GM18909 (cell line): ENCODE measurements around the gene HEG1.
"Not testable (repeated sequence)": the region's sequence is repeated elsewhere in the genome, so short reads cannot be mapped to it uniquely, and the experiment has no call there.

ENCODE experiments used
- ATAC-seq: cut with Tn5 transposase; IDR thresholded peaks from one replicate; pipeline ENCODE4 v1.9.1; 2021; ENCODE audit warnings: mild to moderate bottlenecking; ENCODE audit not compliant: unreplicated experiment, poor library complexity

Gene HEG1

DNA sequence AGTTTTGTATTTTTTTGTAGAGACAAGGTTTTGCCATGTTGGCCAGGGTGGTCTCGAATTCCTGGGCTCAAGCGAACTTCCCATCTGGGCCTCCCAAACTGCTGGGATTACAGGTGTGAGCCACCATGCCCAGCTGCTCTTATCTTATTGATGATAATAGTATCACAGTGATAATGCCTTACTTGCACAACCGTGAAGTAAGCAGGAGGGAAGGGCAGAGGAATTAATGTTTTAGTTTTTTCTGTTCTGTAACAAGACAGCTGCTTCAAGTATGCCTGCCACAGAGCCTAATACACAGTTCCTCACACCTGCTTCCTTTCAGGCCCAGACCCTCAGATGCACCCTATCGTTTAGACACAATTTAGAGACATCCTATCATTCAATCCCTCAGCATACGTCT, 95.1 kb downstream of the HEG1 start:
- ATAC-seq = no peak

GRCh38 chr3:124960105-124960504, 95.7 kb downstream of the HEG1 start:
- no peak for ATAC-seq

GRCh38 chr3:124957951-124958350, 97.8 kb downstream of the HEG1 start:
- ATAC-seq = not testable (repeated sequence)

DNA sequence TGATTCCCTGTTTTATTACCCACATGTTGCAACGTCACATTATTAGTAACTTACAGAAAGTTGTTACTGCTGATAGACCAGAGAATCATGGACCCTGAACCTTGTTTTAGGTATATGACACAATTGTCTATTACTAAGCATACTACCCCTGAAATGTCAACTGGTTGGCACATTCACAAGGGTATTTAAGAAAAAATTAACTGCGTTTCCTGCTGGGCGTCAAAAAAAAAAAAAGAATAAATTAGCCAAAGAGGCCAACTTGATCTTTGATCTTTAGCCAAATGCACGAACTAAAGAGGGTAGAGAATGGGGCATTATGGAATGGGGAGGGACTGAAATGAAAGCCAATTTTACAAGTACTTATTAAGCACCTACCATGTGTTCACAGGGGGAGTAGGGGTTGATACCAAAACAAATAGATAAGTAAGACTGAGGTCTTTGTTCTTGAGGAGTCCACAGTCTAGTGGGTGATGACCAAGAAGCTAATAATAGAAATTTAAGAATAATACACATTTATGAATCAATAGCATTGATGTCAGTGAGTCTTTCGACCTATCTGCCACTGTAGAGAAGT, 103.4 kb downstream of the HEG1 start:
- no peak for ATAC-seq

- no peak for ATAC-seq
Measured at GRCh38 chr3:124951511-124952281, 104.1 kb downstream of the HEG1 start.

DNA sequence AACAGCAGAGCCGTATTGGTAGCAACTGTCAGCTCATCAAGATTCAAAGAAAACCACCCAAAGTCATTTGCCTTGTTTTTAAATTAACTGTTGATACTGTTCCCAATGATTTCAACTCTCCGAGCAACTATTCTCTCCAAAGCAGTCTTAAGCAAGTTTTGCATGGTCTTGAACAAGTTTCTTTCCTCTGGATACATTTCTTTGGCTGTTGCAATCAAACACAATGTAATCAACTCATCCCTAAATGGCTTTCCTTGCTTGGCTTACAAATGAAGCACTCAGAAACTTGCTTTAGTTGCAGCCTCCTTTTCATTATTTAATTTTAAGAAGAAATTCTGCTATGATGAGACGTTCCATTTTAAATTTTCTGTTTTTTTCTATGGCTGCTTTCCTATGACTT, 105.8 kb downstream of the HEG1 start:
- no peak for ATAC-seq

- no peak for ATAC-seq
Measured at GRCh38 chr3:124942613-124943012, 113.2 kb downstream of the HEG1 start.

DNA sequence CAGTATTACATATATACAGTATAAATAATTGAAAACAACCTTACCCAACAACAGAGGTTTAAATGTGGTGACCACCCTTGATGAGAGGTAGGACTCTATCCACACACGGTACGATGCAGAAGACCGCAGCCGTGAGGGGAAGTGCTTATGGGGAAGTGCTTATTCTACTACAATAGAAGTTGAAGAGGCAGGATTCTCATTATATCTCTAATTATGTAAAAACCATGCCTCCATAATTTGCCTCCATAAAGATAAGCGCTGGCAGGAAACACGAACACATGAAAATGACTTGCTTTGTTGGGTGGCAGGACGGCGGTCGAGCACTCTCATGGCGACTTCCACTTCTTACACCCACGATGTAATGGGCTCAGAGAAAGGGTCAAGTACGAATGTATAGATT, 114.0 kb downstream of the HEG1 start:
- no peak for ATAC-seq

GRCh38 chr3:124939661-124940060, 116.1 kb downstream of the HEG1 start:
- ATAC-seq = no peak

- ATAC-seq = no peak
Measured at GRCh38 chr3:124938896-124939295, 116.9 kb downstream of the HEG1 start.

GRCh38 chr3:124937049-124937448, 118.7 kb downstream of the HEG1 start:
- ATAC-seq = no peak

GRCh38 chr3:124935794-124936542, 119.8 kb downstream of the HEG1 start:
- no peak for ATAC-seq

DNA sequence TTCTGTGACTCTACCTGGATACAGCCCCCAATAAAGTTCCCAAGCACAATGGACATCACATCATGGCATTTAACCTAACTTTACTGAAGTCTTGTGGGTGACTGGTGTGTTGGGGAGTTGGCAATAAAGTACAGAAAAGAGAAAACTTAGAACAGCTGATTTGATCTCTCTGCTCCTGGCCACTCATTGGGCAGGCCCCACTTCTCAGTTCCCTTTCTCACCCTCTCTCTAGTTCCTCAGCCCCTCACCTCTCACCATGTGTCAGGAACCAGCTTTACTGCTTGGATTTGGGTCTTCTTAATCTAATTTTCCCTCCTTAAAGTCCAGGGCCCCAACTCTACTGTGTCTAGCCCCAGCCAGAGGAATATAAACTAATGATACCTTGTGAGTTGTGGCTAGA, 120.5 kb downstream of the HEG1 start:
- peak; percentile 48 for ATAC-seq

DNA sequence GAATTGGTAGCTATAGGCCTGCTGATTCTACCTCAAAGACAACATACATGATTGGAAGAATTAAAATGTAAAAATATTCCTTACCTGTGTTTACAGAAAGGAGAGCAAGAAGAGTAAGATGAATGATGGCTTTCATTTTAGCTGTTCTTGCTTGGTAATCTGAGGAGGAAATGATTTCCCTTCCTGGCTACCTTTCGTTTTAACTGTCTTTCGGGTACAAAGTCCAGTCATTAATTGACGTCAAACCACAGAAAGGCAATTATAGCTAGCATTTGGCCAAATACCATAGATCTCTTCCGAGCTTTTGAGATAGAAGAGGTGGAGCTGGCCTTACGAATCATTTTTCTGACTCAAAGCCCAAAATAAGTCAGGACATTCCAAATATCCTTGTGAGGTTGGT, 121.2 kb downstream of the HEG1 start, which contains the start of gene MUC13:
Gene MUC13, minus strand, starts transcription at position 175 of the 400 bp plus-strand sequence. Its CDS starts 39 bp downstream, at position 136.
- peak; percentile 23 for ATAC-seq

GRCh38 chr3:124928333-124929202, 127.2 kb downstream of the HEG1 start:
- no peak for ATAC-seq

- peak; percentile 68 for ATAC-seq
Measured at GRCh38 chr3:124927574-124928045, 128.2 kb downstream of the HEG1 start.

DNA sequence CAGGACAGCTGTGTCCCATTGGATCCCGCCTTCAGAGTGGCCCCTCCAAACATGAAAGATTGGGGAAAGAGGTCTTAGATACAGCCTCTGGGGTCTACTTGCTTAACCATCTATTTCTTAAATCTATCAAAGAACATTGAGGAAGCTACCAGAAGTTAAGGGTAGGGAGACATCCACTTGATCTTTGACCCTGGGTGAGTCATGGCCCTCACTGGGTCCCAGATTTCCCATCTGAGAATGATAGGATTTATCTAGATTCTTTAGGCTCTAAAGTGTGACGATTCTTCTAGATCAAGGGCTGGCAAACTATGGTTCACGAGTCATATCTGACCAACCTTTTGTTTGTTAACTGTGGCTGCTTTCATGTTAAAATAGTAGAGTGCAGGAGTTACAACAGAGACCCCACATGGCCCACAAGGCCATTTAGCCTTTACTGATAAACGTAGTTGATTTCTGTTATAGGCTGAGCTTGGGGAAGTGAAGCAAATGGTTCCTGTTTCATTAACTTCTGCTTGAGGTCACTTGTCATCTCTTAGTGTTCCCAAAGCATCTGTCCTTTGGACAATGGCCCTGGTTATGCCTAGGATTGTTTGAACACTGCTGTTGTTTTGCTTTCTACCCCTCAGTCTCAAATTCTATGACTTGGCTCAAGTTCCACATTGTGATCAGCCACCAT, 129.2 kb downstream of the HEG1 start:
- ATAC-seq = no peak

GRCh38 chr3:124924741-124925140, 131.1 kb downstream of the HEG1 start:
- ATAC-seq = no peak

DNA sequence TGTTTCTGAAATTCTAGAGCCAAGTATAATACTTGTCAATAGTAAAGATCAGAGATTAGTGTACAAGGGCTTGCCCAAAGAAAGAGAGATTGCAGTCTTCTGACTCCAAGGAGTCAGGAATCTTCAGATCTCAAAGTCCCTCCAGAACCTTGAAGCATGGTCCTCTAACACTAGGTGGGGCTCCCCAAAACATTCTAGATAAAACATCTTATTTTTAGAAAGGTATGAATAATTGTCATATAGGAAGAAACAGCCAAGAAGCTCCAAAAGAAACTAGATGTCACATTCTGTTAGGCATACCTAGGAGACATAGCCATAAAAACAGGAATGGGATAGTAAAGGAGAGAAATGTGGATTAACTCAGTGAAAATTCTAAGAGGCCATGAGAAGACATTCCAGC, 132.0 kb downstream of the HEG1 start:
- ATAC-seq = no peak

DNA sequence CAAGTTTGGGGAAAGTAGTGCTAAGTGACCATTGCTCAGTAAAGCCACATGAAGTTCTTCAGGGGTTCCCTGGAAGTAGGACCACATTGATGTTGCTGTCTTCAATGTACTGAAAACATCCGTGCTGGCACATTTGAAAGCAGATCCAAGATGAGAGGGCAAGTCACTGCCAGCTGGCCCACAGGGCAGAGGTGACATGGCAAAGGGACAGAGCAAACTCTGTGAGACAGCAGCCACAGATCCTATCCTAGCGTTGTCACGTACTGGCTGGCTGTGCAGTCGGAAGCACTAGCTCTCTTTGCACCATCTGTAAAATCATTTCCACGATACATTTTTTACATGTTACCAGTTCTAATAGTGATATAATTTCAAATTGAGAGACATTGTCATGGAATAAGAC, 135.1 kb downstream of the HEG1 start:
- ATAC-seq = no peak
